ENCODE data around the gene ZFYVE28. TPM values are rescaled to one million over a fixed set of nuclear protein-coding genes. Genes with fewer than 3 reads are reported as not detected.

ZFYVE28 gene
- total RNA-seq, 1 donor from 2014 or later = 16.6 TPM

DNA sequence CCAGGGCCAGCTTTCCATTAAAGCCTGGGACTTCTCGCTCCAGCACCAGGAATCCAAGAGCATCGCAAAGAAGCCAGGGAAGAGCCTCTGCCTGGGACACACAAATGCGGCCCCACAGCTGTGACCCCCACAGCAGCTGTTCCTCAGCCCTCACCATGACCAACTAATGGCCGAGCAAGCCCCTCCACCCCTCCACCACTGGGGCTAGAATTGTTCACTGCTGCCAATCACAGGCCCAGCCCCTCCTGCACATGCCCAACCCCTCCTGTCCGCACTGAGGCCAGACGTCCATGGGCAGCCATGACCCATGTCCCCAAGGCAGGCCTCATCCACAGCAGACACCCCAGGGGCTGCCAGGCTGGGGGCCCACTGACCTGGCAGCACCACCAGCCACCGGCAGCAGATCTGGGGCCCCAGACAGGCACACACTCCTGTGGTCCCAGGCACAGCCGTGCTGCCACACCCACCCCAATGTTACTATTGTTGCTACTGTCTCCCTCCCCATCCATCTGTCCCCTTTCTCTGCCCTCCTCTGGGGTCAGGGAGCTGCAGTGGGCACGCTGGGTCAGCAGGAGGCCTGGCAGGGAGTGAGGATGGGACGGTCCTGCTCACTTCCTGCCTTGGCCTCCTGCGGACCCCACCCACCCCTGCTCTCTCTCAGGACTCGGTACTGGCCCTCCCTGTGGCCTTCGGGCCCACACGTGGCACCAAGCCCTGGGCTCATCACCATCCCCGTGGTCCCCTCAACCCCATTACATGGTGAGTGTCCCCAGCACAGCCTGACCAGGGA lies 56.0 kb downstream of the ZFYVE28 start:
- Histone ChIP-seq H3K4me1 (peaks cover 15% of the 10 kb centered on the region), H3K27ac (no peak overlapping the region), H3K9me3 (no peaks in the 10 kb centered on the region), H3K36me3 (no peaks in the 10 kb centered on the region), H3K4me3 (no peak overlapping the region), H3K27me3 (no peaks in the 10 kb centered on the region)
- DNase-seq (peak; percentile 51), ATAC-seq (no peak)
- TF ChIP-seq, protein P1, sequence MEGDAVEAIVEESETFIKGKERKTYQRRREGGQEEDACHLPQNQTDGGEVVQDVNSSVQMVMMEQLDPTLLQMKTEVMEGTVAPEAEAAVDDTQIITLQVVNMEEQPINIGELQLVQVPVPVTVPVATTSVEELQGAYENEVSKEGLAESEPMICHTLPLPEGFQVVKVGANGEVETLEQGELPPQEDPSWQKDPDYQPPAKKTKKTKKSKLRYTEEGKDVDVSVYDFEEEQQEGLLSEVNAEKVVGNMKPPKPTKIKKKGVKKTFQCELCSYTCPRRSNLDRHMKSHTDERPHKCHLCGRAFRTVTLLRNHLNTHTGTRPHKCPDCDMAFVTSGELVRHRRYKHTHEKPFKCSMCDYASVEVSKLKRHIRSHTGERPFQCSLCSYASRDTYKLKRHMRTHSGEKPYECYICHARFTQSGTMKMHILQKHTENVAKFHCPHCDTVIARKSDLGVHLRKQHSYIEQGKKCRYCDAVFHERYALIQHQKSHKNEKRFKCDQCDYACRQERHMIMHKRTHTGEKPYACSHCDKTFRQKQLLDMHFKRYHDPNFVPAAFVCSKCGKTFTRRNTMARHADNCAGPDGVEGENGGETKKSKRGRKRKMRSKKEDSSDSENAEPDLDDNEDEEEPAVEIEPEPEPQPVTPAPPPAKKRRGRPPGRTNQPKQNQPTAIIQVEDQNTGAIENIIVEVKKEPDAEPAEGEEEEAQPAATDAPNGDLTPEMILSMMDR (IDR thresholded peaks at IDR 0.05) = no peak
- intact Hi-C loops (cut with DNase I) = no loop called here

DNA sequence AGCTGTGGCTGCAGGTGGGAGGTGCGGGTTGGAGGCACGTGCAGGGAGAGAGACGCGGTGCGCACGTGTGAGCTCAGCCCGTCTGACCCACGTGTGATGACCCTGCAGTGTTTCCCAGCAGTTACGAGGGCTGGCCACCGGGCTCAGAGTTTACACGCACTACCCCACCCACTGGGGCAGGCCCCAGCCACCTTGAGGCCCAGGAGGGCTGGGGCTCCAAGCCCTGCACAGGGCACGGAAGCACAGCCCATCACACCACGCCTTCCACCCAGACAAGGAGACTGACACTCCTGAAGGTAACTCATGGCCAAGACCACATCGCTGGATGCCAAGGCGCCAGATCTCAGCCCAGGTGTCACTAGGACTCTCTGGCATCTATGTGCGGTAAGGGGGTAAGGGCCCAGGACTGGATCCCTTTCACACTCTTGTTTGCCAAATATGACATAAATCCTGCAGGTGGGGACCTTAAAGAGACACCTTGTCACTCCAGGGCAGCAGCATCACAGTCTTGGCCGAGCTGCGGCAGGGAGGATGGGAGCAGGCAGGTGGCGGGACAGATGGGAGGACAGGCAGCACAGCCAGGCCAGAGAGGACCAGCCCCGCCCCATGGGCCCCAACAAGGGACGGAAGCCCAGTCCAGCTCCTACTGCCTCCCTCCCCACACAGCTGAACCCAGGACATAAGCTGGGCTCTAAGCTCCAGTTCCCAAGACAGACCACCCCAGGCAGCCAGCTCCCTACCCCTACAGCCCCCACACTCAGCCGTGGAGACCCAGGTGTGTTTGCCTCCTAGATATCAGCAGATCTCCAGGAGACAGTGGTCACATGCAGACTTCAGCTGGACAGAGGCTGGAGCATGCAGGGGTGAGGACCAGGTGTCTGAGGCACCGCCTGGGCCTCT lies 56.8 kb downstream of the ZFYVE28 start:
- Histone ChIP-seq H3K36me3 (no peaks in the 10 kb centered on the region), H3K9me3 (no peaks in the 10 kb centered on the region), H3K4me3 (no peak overlapping the region), H3K27me3 (no peaks in the 10 kb centered on the region), H3K4me1 (peaks cover 15% of the 10 kb centered on the region), H3K27ac (no peak overlapping the region)
- intact Hi-C loops (cut with DNase I) = no loop called here
- ATAC-seq (no peak), DNase-seq (peak; percentile 57)
- TF ChIP-seq, protein P1 (IDR thresholded peaks at IDR 0.05) = no peak

DNA sequence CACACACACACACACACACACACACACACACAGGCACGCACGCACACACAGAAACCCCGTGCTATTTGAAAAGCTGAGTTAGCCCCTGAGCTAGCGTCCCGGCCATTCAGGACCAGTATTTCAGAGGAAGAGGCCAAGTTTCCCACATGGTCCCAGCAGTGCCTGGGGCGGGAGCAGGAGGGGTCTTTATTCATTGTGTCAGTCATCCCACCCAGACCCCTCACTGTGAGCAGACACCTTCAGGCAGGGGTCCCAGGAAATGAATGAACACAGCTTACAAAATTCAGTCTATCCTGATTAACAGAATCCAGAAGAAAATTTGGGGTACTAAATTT lies 58.1 kb downstream of the ZFYVE28 start:
- no peak for ATAC-seq
- Histone ChIP-seq H3K27me3 (no peaks in the 10 kb centered on the region), H3K4me3 (no peak overlapping the region), H3K36me3 (no peaks in the 10 kb centered on the region), H3K9me3 (no peaks in the 10 kb centered on the region), H3K27ac (no peak overlapping the region), H3K4me1 (peaks cover 15% of the 10 kb centered on the region)
- intact Hi-C loops (cut with DNase I) = no loop called here
- peak; percentile 29 for DNase-seq
- TF ChIP-seq, protein P1 (IDR thresholded peaks at IDR 0.05) = no peak

DNA sequence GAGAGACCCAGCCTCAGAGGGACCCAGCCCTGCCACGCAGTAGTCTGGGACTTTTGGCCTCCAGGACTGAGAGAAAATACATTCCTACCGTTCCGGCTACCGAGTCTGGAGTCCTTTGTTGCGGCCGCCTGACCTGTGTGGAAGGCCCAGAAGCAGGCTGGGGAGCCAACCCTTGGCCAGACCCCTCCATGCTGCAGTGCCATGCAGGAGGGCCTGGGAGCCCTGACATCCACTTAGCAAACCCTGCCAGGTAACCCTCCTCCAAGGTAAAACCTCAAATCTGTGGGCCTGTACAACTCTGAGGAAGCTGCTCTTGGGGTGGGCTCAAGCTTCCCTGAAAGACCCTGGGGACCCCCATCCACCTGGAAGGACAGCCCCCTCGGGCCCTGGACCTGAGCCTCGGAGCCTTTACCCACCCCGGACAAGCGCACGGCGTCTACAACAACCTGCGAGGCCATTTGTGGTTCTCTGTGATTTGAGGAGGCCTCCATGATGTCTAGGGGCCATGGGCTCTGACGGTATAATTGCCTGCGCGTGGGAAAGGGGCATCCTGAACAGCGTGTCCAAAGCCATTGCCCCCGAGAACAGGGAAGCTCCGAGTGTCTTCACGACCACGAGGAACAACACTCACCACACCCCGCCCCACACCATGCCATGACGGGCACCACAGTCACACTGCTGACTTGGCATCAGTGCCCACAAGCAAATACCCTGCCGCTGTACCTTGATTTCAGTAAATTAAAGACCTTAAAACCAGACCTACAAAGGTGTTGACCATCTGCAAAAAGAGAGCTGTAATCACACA lies 58.7 kb downstream of the ZFYVE28 start:
- no peaks in the 10 kb centered on the region for H3K9me3 ChIP-seq
- TF ChIP-seq, protein P1 (IDR thresholded peaks at IDR 0.05) = no peak
- H3K4me1 ChIP-seq = peaks cover 15% of the 10 kb centered on the region
- no peak overlapping the region for H3K27ac ChIP-seq
- ATAC-seq = no peak
- no peaks in the 10 kb centered on the region for H3K36me3 ChIP-seq
- DNase-seq = peak; percentile 58
- no peak overlapping the region for H3K4me3 ChIP-seq
- H3K27me3 ChIP-seq = no peaks in the 10 kb centered on the region
- intact Hi-C loops (cut with DNase I) = no loop called here
